IPS-11a (cell line): ENCODE data around the gene PPP1R15A.
A peak's percentile ranks its signal among the peaks of the same experiment; 100 is the strongest.
"Not testable (repeated sequence)": the region's sequence is repeated elsewhere in the genome, so short reads cannot be mapped to it uniquely, and the experiment has no call there.

Source experiments
- H3K4me3 ChIP-seq: one replicate; pipeline ENCODE4 v1.5.1; 2013; ENCODE audit warnings: low read depth, low read length, control low read depth

Gene PPP1R15A

DNA sequence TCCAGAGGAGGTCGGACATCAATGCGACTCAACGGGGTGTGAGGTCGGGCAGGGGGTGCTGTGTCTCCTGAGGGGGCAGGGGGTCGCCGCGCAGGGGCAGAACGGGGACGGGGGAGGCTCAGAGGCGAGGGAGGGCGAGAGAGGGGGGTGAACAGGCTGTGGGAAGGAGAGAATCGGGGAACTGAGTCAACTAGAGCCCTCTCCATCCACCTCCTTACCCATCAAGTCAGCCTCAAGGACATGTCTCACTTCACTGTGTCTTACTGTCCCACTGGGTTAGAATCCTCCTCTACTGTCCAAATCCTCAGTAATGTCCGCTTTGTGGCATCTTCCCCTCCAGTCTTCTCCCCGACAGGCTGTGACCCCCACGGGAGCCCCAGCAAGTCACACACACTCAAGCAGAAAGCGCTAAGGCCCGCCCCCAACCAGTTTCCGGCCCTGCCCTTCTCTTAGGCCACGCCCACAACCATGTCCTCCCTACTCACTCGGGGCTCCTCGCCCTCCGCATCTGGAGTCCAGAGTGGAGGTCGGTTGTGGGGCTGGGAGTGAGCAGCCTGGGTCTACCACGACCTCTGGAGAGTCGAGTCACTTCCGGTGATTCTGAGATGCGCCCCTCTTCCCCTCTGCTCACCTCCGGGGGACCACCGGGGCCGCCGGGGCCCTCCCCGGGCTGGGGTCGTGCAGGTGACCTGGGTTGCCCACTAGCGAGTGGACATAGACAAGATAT lies 13.1 kb upstream of the PPP1R15A start:
- no peak overlapping the region for H3K4me3 ChIP-seq

GRCh38 chr19:48859711-48860572 lies 12.3 kb upstream of the PPP1R15A start:
- H3K4me3 ChIP-seq: no peak overlapping the region

DNA sequence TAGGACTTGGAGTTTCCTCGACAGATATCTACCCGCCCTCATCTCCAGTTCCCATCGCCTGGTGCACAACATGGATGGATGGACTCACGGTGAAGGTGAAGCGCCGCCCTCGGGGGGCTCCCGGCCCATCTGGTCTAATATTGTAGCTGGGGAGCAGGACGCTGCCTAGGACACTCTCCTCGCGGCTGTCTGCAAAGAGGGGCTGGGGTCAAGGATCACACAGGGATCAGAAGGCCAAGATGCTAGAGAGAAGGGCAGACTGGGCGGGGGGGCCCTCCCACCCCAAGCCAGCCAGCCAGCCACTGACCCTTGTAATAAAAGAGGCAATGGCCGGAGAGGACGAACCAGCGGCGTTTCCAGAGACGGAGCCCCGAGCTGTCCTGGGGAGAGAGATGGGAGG lies 10.9 kb upstream of the PPP1R15A start:
- no peak overlapping the region for H3K4me3 ChIP-seq

GRCh38 chr19:48862827-48863226 lies 9.4 kb upstream of the PPP1R15A start:
- no peak overlapping the region for H3K4me3 ChIP-seq

DNA sequence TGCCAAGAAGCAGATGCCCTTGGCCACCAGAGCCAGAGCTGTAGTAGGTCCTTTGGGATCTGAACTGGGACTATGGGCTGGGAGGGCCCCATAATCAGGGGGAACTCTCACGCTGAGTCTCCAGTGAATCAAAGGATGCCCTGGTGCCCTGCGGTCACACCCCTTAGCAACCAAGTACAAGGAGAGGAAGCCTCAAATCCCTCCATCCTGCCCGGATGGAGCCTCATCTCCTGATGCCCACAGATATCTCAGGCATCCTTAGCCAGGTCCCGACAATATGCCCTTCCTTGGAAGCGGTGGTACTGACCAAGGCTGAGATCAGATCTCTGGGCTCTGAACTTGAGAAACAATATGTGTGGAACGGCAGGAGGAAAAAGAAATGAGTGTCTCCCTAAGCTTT lies 5.5 kb upstream of the PPP1R15A start:
- H3K4me3 ChIP-seq: no peak overlapping the region

GRCh38 chr19:48867123-48867745 lies 5.0 kb upstream of the PPP1R15A start:
- H3K4me3 ChIP-seq: no peak overlapping the region

GRCh38 chr19:48867746-48868113 lies 4.5 kb upstream of the PPP1R15A start:
- H3K4me3 ChIP-seq: no peak overlapping the region

- H3K4me3 ChIP-seq: peak within 1 kb of the TSS; percentile 17
Measured at GRCh38 chr19:48868114-48868886, 3.9 kb upstream of the PPP1R15A start, which contains the start of gene PLEKHA4. Gene PLEKHA4, minus strand, starts transcription at chr19:48868617. Its CDS starts 997 bp downstream, at chr19:48867620.

GRCh38 chr19:48870048-48870447 lies 2.2 kb upstream of the PPP1R15A start:
- no peak overlapping the region for H3K4me3 ChIP-seq

- H3K4me3 ChIP-seq: not testable (repeated sequence)
Measured at GRCh38 chr19:48871471-48872181, 595 bp upstream of the PPP1R15A start.

- H3K4me3 ChIP-seq: peak overlapping the region; percentile 92
Measured at GRCh38 chr19:48872884-48873475, 759 bp downstream of the PPP1R15A start.

DNA sequence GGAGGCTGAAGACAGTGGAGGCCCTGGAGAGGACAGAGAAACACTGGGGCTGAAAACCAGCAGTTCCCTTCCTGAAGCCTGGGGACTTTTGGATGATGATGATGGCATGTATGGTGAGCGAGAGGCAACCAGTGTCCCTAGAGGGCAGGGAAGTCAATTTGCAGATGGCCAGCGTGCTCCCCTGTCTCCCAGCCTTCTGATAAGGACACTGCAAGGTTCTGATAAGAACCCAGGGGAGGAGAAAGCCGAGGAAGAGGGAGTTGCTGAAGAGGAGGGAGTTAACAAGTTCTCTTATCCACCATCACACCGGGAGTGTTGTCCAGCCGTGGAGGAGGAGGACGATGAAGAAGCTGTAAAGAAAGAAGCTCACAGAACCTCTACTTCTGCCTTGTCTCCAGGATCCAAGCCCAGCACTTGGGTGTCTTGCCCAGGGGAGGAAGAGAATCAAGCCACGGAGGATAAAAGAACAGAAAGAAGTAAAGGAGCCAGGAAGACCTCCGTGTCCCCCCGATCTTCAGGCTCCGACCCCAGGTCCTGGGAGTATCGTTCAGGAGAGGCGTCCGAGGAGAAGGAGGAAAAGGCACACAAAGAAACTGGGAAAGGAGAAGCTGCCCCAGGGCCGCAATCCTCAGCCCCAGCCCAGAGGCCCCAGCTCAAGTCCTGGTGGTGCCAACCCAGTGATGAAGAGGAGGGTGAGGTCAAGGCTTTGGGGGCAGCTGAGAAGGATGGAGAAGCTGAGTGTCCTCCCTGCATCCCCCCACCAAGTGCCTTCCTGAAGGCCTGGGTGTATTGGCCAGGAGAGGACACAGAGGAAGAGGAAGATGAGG lies 1.5 kb downstream of the PPP1R15A start:
- peak overlapping the region; percentile 92 for H3K4me3 ChIP-seq

- no peak overlapping the region for H3K4me3 ChIP-seq
Measured at GRCh38 chr19:48874303-48875135, 2.3 kb downstream of the PPP1R15A start.

DNA sequence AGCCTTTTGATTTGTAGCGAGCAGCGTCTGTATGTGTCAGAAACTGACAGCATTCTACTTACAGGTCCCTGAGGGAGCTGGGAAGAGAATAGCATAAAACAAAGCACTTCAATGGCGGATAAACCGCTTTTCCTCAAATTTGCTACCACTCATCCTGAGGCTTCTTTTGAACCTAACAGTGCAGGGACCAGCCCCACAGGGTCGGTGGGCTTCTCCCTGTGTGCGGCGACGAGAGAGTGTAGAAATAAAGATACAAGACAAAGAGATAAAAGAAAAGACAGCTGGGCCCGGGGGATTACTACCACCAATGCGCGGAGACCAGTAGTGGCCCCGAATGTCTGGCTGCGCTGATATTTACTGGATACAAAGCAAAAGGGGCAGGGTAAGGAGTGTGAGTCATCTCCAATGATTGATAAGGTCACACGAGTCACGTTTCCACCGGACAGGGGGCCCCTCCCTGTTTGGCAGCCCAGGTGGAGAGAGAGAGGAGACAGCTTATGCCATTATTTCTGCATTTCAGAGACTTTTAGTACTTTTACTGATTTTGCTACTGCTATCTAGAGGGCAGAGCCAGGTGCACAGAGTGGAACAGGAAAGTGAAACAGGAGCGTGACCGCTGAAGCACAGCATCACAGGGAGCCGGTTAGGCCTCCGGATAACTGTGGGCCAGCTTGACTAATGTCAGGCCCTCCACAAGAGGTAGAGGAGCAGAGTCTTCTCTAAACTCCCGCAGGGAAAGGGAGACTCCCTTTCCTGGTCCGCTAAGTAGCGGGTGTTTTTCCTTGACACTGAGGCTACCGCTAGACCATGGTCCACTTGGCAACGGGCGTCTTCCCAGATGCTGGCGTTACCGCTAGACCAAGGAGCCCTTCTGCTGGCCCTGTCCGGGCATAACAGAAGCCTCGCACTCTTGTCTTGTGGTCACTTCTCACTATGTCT lies 4.1 kb downstream of the PPP1R15A start:
- H3K4me3 ChIP-seq: not testable (repeated sequence)

DNA sequence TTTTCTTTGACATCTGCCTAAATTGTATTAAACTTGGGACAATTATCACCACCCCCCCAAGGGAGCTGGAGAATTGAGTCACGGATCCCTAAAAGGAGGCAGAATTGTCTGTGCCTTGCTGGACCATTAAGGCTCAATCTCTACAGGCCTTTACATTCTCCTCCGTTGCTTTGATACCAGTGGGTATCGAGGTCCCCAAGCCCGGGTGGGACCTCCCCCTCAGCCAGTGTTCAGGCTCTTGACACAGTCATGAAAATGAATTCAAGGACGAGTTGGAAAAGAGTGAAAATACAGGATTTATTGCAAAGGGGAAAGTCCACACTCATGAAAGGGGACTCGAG lies 5.6 kb downstream of the PPP1R15A start:
- H3K4me3 ChIP-seq: no peak overlapping the region

DNA sequence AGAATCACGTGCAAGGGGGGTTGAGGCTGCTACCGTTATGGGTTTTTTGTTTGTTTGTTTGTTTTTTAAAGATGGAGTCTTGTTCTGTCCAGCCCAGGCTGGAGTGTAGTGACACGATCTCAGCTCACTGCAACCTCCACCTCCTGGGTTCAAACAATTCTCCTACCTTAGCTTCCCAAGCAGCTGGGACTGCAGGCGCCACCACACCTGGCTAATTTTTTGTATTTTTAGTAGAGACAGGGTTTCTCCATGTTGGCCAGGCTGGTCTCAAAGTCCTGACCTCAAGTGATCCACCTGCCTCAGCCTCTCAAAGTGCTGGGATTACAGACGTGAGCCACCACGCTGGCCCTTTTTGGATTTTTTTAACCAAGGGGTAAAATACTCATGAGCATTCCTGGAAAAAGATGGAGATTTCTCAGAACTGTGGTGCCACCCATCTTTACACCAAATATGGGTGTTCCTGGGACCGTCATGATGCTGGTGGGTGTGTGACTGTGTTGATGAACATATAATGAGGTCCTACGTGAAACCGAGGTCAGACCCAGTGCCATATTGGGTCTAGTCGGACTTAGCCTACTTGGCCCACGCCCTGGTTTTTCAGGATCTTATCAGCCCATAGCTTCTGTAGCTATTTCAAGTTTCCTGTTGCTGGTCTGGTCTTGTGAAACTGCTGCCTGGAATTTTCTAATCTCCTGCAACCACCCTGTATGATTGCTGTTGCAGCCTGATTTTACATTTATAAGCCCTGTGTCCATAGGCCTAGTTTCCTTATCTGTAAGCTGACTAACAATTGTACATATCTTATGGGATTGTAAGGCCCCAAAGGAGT lies 6.2 kb downstream of the PPP1R15A start:
- H3K4me3 ChIP-seq: no peak overlapping the region
